Transverse colon (tissue), 4 donors: Measurements from ENCODE around the gene NR3C1. TPM values are rescaled to one million over a fixed set of nuclear protein-coding genes. Genes with fewer than 3 reads are reported as not detected.

ENCODE experiments used
- DNase-seq: peaks from one replicate; pipeline ENCODE4 v3.0.0-alpha.2; 2019
- H3K27ac ChIP-seq, 4 donors: fragments of 200-600 bp; sonication (generic); 2 replicates each; pipeline ENCODE4 v1.5.1; 2016 to 2018; ENCODE audit warnings: inconsistent platforms in 4 of 4
- H3K27me3 ChIP-seq: fragments of 200-600 bp; sonication (generic); 2 replicates; pipeline ENCODE4 v1.5.1; 2017; ENCODE audit warnings: inconsistent platforms
- H3K36me3 ChIP-seq, 4 donors: fragments of 200-600 bp; sonication (generic); 2 replicates each; pipeline ENCODE4 v1.5.1; 2017 to 2019; ENCODE audit warnings: inconsistent platforms in 4 of 4
- H3K4me1 ChIP-seq, 4 donors: fragments of 200-600 bp; sonication (generic); 2 replicates each; pipeline ENCODE4 v1.5.1; 2017 to 2020; ENCODE audit warnings: inconsistent platforms in 4 of 4
- H3K4me3 ChIP-seq, 4 donors: fragments of 200-600 bp; sonication (generic); 1 replicate in 1 of 4; 2 replicates in 3 of 4; pipeline versions ENCODE4 v1.5.1 to v1.6.1; 2017 to 2019; ENCODE audit warnings: inconsistent platforms in 4 of 4
- H3K9me3 ChIP-seq, 2 donors: fragments of 200-600 bp; sonication (generic); 2 replicates each; pipeline ENCODE4 v1.5.1; 2017 to 2019; ENCODE audit warnings: inconsistent platforms in 2 of 2
- CTCF ChIP-seq, 5 experiments: fragments of 200-600 bp in 3 of 5; fragments of 450-650 bp in 2 of 5; sonication (generic) in 3 of 5; IDR thresholded peaks; 1 replicate in 2 of 5; 2 replicates in 3 of 5; pipeline ENCODE4 v1.5.1; 2016 to 2017; ENCODE audit warnings: antibody characterized with exemption in 5 of 5, inconsistent platforms in 3 of 5, mild to moderate bottlenecking in 2 of 5, moderate library complexity in 1 of 5
- EP300 ChIP-seq: sonication (generic); formaldehyde crosslinking; IDR thresholded peaks from one replicate; pipeline ENCODE4 v1.6.1; 2017; ENCODE audit warnings: antibody characterized with exemption, low read depth
- POLR2A ChIP-seq: fragments of 450-650 bp; IDR thresholded peaks from one replicate; pipeline ENCODE4 v1.6.1; 2016; ENCODE audit warnings: antibody characterized with exemption, mild to moderate bottlenecking, moderate library complexity
- POLR2AphosphoS5 ChIP-seq, 3 donors: sonication (generic); formaldehyde crosslinking; IDR thresholded peaks; one replicate each; pipeline ENCODE4 v1.6.1; 2016; ENCODE audit warnings: antibody characterized with exemption in 3 of 3
- WGBS, 2 donors: methylation state at CpG; one replicate each; pipeline ENCODE4 v1.1.5; 2018; ENCODE audit warnings: low coverage in 1 of 2; 5-methylcytosine and 5-hydroxymethylcytosine counted together
- in situ Hi-C, 4 donors: fragments of 200-750 bp; cut with MboI; loops; one replicate each; pipeline versions ENCODE4 v1.15.0 to v1.15.1; 2017; ENCODE audit warnings: low sequenced_read_pairs in 3 of 4, low pct_ligation_motif_present in 1 of 4, low pct_unique_long_range_greater_than_20kb in 1 of 4
- intact Hi-C: fragments of 100-400 bp; cut with DNase I; formaldehyde crosslinking; loops from one replicate; pipeline ENCODE4 v1.15.1; 2023; ENCODE audit warnings: low total_unique reads
- total RNA-seq, 4 donors: library from RNA; depleted of rRNA; stranded (reverse); fragments of >200 nt; gene quantifications; one replicate each; pipeline ENCODE4 v1.1.0, GENCODE V29; 2016

NR3C1 gene
- total RNA-seq, 4 donors from 2014 or later: 8.4 to 37.7 (median 30.3) TPM

GRCh38 chr5:143425835-143426234 lies 22.3 kb upstream of the NR3C1 start:
- TF ChIP-seq POLR2AphosphoS5 (IDR thresholded peaks at IDR 0.05) (no peak), EP300 (no peak), POLR2A (no peak), CTCF (IDR thresholded peaks at IDR 0.05) (no peak)
- Histone ChIP-seq H3K27ac (no peak overlapping the region), H3K27me3 (peaks cover 25% of the 10 kb centered on the region), H3K4me3 (no peak overlapping the region), H3K4me1 (no peaks in the 10 kb centered on the region), H3K36me3 (no peaks in the 10 kb centered on the region), H3K9me3 (no peaks in the 10 kb centered on the region)
- intact Hi-C loops (no loop called here), in situ Hi-C loops (loop anchor here in 1 of 4 donors (25.0 kb wide), 1 partner anchor 386 kb away; the partner anchor contains the start of gene HMHB1)
- DNase-seq: no peak
- whole genome bisulfite sequencing, 2 donors: 78 to 83% methylated on average over 3 of the region's 3 CpGs

GRCh38 chr5:143418140-143418866 lies 14.8 kb upstream of the NR3C1 start:
- Histone ChIP-seq H3K36me3 (no peaks in the 10 kb centered on the region), H3K27ac (peak overlapping the region in 2 of 4 donors; percentile 31 to 39), H3K27me3 (peaks cover 49% of the 10 kb centered on the region), H3K4me1 (peaks cover 0 to 26% (median 8%) of the 10 kb centered on the region in 4 donors), H3K9me3 (no peaks in the 10 kb centered on the region), H3K4me3 (peak overlapping the region in 1 of 4 donors; percentile 22)
- 22 to 30% methylated on average over 1 to 2 of the region's 2 CpGs for WGBS, 2 donors
- TF ChIP-seq POLR2AphosphoS5 (IDR thresholded peaks at IDR 0.05): no peak
- no peak for TF ChIP-seq CTCF (IDR thresholded peaks at IDR 0.05)
- no peak for TF ChIP-seq EP300
- no peak for TF ChIP-seq POLR2A
- intact Hi-C loops (no loop called here), in situ Hi-C loops (loop anchor here in 2 of 4 donors (25.0 kb wide), 2 partner anchors 406 to 744 kb away; partner anchors contain the start of genes KCTD16 (in 1 of the 2) and YIPF5 (in 1 of the 2))
- DNase-seq: no peak

- in situ Hi-C loops (loop anchor here in 2 of 4 donors (25.0 kb wide), 2 partner anchors 405 to 745 kb away; partner anchors contain the start of genes KCTD16 (in 1 of the 2) and YIPF5 (in 1 of the 2)), intact Hi-C loops (no loop called here)
- Histone ChIP-seq H3K36me3 (no peaks in the 10 kb centered on the region), H3K27me3 (peaks cover 47% of the 10 kb centered on the region), H3K4me1 (peaks cover 0 to 26% (median 8%) of the 10 kb centered on the region in 4 donors), H3K27ac (peak overlapping the region in 1 of 4 donors; percentile 31), H3K9me3 (no peaks in the 10 kb centered on the region), H3K4me3 (no peak overlapping the region)
- WGBS, 2 donors: 29 to 57% methylated on average over 4 of the region's 4 CpGs
- TF ChIP-seq POLR2A (no peak), POLR2AphosphoS5 (IDR thresholded peaks at IDR 0.05) (no peak), CTCF (IDR thresholded peaks at IDR 0.05) (no peak), EP300 (no peak)
- DNase-seq: no peak
These were observed 14.1 kb upstream of the NR3C1 start for GRCh38 chr5:143417503-143418139.

GRCh38 chr5:143416411-143416810 lies 12.9 kb upstream of the NR3C1 start:
- intact Hi-C loops: no loop called here
- in situ Hi-C loops: loop anchor here in 2 of 4 donors (25.0 kb wide), 2 partner anchors 404 to 746 kb away; partner anchors contain the start of genes KCTD16 (in 1 of the 2) and YIPF5 (in 1 of the 2)
- Histone ChIP-seq H3K9me3 (no peaks in the 10 kb centered on the region), H3K4me3 (no peak overlapping the region), H3K27ac (no peak overlapping the region), H3K36me3 (no peaks in the 10 kb centered on the region), H3K27me3 (peaks cover 37% of the 10 kb centered on the region), H3K4me1 (peaks cover 0 to 26% (median 8%) of the 10 kb centered on the region in 4 donors)
- TF ChIP-seq POLR2A (no peak), CTCF (IDR thresholded peaks at IDR 0.05) (no peak), POLR2AphosphoS5 (IDR thresholded peaks at IDR 0.05) (no peak), EP300 (no peak)
- DNase-seq: no peak
